Stimulated activated naive CD4-positive, alpha-beta T cell treated with Interleukin-2 at 50 U/mL for 16 hours (primary cell): ENCODE measurements around the gene MARCHF3.
A peak's percentile ranks its signal among the peaks of the same experiment; 100 is the strongest.
"Not testable (repeated sequence)": the region's sequence is repeated elsewhere in the genome, so short reads cannot be mapped to it uniquely, and the experiment has no call there.

Experiments
- DNase-seq: peaks from one replicate; lab custom pipeline; 2025; lab: John Stamatoyannopoulos, UW

Gene MARCHF3

GRCh38 chr5:127046343-127047072 lies 16.1 kb upstream of the MARCHF3 start:
- DNase-seq, result no peak

- no peak for DNase-seq
Observed at GRCh38 chr5:127042593-127042992, 12.2 kb upstream of the MARCHF3 start.

- DNase-seq, result no peak
Observed at GRCh38 chr5:127041571-127041970, 11.2 kb upstream of the MARCHF3 start.

GRCh38 chr5:127040796-127041520 lies 10.6 kb upstream of the MARCHF3 start:
- DNase-seq, result no peak

GRCh38 chr5:127038550-127038949 lies 8.2 kb upstream of the MARCHF3 start:
- DNase-seq, result no peak

GRCh38 chr5:127031863-127032232 lies 1.5 kb upstream of the MARCHF3 start:
- no peak for DNase-seq

- no peak for DNase-seq
Observed at GRCh38 chr5:127031147-127031862, 947 bp upstream of the MARCHF3 start.

- DNase-seq, result peak; percentile 18
Observed at GRCh38 chr5:127029581-127030258, 638 bp downstream of the MARCHF3 start.

- DNase-seq, result no peak
Observed at GRCh38 chr5:127028822-127029457, 1.4 kb downstream of the MARCHF3 start.

- no peak for DNase-seq
Observed at GRCh38 chr5:127027539-127027938, 2.8 kb downstream of the MARCHF3 start.

- no peak for DNase-seq
Observed at GRCh38 chr5:127026166-127026565, 4.2 kb downstream of the MARCHF3 start.

GRCh38 chr5:127025467-127025866 lies 4.9 kb downstream of the MARCHF3 start:
- DNase-seq, result no peak

- no peak for DNase-seq
Observed at GRCh38 chr5:127024821-127025220, 5.5 kb downstream of the MARCHF3 start.

GRCh38 chr5:127023552-127024191 lies 6.7 kb downstream of the MARCHF3 start:
- DNase-seq, result not testable (repeated sequence)

GRCh38 chr5:127022846-127023245 lies 7.5 kb downstream of the MARCHF3 start:
- no peak for DNase-seq

- DNase-seq, result no peak
Observed at GRCh38 chr5:127019928-127020327, 10.4 kb downstream of the MARCHF3 start.

- not testable (repeated sequence) for DNase-seq
Observed at GRCh38 chr5:127016722-127017121, 13.6 kb downstream of the MARCHF3 start.

- DNase-seq, result no peak
Observed at GRCh38 chr5:127015716-127016115, 14.6 kb downstream of the MARCHF3 start.

GRCh38 chr5:127014573-127014972 lies 15.8 kb downstream of the MARCHF3 start:
- no peak for DNase-seq

GRCh38 chr5:127013407-127013806 lies 17.0 kb downstream of the MARCHF3 start:
- DNase-seq, result no peak

GRCh38 chr5:127012916-127013315 lies 17.4 kb downstream of the MARCHF3 start:
- no peak for DNase-seq
